Adipose tissue (tissue), 3 donors: ENCODE measurements around the gene CTAG2. TPM values are rescaled to one million over a fixed set of nuclear protein-coding genes. Genes with fewer than 3 reads are reported as not detected.
"Not testable (repeated sequence)": the region's sequence is repeated elsewhere in the genome, so short reads cannot be mapped to it uniquely, and the experiment has no call there.

Experiments
- H3K27ac ChIP-seq: one replicate; pipeline ENCODE4 v1.5.1; 2013; ENCODE audit warnings: low read depth, low read length
- WGBS, 3 donors: extraction: QIAGEN DNeasy Blood & Tissue Kit; methylation state at CpG; one replicate each; pipeline ENCODE4 v1.1.7; 2013; 5-methylcytosine and 5-hydroxymethylcytosine counted together
- polyA plus RNA-seq, 3 donors: library from polyadenylated mRNA; stranded (reverse); fragments of 200-250 nt; gene quantifications; one replicate each; pipeline ENCODE4 v1.2.3, GENCODE V29; 2013
- donor health status: healthy with polysubstance abuse.
- donor health status: Bipolar disorder and iron deficiency.
- donor health status: healthy.

The CTAG2 gene
- 1 to 10 TPM in 1 of 3 donors, not detected in 2; 8.5 TPM for polyA plus RNA-seq

DNA sequence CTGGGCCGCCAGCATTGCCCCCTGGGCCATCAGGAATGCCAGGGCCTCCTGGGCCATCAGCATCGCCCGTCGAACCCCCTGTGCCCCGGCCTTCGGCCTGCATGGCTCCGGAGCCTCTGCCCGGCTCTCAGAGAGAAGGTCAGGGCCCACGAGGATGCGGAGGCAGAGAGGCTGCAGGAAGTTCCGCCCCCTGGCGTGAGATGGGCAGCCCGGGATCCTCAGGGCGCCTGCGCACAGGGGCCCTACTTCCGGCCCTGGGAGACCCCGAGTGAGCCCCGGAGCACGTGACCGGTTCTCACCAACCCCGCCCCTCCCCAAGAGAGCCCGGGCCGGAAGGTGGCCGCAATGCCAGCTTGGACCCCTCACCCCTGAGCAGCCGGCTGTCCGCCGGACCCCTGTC is at the start of gene CTAG2:
Gene CTAG2 (minus strand): TSS at position 167 of the 400 bp plus-strand sequence. CDS start 64 bp downstream, at position 103.
- WGBS, 3 donors, result no CpG with 5 or more reads among the region's 27 CpGs
- not testable (repeated sequence) for H3K27ac ChIP-seq

DNA sequence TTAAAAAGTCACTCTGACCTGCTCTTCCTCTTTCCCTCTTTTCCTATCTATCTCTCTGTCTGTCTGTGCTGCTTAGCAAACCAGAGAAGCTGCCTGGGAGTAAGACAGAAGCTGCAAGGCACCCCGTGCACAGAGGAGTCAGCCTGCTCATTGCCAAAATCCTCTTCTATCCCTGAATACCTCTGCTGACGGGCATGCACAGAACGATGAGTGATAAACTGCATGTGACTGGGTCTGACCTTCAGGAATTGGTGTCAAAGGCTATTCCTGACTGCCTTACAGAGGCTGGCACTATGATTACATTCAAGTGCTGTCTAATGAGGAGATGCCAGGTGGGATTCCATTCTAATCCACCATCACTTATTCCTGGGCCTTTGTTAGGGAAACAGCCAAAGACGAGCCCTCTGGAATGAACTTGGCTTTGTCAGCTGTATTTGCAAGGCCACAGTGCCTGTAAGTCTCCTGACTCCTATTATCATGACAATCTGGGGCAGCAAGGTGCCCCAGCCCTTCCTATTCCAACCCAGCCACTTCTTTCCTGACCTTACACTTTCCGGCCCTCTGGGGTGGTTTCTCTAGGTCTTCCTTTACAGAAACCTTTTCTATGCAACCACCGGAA is 45.4 kb upstream of the CTAG2 start:
- WGBS, 3 donors, result 73 to 84% (median 79%) methylated on average over 6 of the region's 6 CpGs
- no peak overlapping the region for H3K27ac ChIP-seq

DNA sequence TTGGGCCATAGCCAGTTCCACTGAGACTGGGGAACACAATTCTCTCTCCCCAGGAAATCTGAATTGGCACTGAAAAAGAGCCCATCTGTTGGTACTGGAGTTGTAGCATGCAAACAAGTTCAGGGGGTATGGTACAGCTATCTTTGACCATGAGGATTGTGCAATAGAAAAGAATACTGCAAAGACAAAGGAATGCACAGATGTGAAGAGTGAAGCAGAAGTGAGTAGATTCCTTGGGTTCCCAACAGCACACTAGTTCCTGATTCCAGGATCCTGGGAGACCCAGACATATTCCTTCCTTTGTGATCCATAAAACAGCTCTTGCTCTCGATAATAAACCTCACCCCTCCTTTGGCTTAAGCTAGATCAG is 43.3 kb upstream of the CTAG2 start:
- WGBS, 3 donors, result 54 to 100% (median 82%) methylated on average over 1 of the region's 1 CpG

DNA sequence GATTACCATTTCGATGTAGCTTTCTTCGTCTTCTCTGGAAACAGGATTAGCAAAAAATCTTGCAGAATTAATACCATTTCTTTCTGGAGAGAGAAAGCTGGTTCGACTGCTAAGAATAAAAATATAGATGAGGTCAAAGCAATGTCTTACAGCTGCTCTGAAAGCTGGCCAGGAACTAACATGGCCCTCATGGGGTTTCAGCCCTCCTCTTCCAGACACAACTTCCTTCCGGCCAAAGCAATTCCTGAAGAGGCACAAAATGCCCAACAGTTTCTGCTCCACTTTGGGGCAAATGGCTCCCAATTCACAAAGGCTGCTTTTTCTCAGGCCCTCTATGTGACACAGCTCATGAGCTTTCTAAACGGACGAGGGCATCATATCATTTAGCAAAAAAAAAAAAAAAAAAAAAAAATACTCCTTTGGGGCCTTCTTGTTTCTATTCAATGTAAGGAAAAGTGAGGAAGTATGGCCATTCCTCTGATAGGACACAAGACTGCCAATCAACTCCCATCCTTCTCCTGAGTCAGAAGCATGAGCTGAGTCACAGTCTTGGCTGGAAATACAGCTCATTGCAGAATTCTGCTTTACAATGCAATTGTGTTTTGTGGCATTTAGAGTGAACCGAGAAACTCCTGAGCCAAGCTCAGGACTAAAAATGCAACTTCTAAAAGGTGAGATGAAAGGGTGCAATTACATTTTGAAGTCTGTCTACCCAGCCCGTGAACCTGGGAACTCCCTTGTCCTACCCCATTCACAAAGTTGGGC is 42.7 kb upstream of the CTAG2 start:
- WGBS, 3 donors, result 55 to 71% (median 57%) methylated on average over 8 of the region's 8 CpGs
- H3K27ac ChIP-seq, result no peak overlapping the region

More for the DNA sequence above, 43.3 kb upstream of the CTAG2 start:
- no peak overlapping the region for H3K27ac ChIP-seq

DNA sequence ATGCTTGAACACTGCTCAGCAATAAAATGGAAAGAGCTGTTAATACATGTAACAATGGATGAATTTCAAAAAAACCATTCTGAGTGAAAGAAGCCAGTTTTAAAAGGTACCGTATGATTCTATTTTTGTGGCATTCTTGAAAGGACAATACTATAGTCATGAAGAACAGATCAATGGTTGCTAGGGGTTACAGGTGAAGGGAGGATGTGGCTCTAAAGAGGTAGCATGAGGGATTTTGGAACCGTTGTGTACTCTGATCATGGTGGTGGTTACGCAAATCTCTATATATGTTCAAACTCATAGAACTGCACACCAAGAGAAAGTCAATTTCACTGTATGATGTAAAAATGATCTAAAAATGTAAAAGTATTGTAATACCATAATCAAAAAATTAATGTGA is 40.0 kb upstream of the CTAG2 start:
- 82 to 94% (median 92%) methylated on average over 3 of the region's 3 CpGs for WGBS, 3 donors
- H3K27ac ChIP-seq, result no peak overlapping the region

DNA sequence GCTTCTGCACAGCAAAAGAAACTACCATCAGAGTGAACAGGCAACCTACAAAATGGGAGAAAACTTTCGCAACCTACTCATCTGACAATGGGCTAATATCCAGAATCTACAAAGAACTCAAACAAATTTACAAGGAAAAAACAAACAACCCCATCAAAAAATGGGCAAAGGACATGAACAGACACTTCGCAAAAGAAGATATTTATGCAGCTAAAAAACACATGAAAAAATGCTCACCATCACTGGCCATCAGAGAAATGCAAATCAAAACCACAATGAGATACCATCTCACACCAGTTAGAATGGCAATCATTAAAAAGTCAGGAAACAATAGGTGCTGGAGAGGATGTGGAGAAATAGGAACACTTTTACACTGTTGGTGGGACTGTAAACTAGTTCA is 37.1 kb upstream of the CTAG2 start:
- not testable (repeated sequence) for H3K27ac ChIP-seq
- 87 to 93% (median 90%) methylated on average over 2 of the region's 2 CpGs for WGBS, 3 donors

DNA sequence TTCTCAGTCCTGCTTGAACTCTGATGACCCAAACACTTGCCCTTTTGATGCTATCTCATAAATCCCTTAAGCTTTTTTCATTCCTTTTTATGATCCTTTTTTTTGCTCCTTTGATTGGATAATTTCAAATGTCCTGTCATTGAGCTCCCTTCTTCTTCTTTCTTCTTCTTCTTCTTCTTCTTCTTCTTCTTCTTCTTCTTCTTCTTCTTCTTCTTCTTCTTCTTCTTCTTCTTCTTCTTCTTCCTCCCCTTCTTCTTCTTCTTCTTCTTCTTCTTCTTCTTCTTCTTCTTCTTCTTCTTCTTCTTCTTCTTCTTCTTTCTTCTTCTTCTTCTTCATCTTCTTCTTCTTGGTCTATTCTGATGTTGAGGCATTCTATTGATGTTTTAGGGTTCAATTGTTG is 18.7 kb upstream of the CTAG2 start:
- H3K27ac ChIP-seq, result not testable (repeated sequence)

DNA sequence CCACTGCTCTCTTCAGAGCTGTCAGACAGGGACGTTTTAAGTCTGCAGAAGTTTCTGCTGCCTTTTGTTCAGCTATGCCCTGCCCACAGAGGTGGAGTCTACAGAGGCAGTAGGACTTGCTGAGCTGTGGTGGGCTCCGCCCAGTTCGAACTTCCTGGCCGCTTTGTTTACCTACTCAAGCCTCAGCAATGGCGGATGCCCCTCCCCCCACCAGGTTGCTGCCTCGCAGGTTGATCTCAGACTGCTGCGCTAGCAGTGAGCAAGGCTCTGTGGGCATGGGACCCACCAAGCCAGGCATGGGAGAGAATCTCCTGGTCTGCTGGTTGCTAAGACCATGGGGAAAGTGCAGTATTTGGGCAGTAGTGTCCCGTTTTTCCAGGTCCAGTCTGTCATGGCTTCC is 17.5 kb upstream of the CTAG2 start:
- not testable (repeated sequence) for H3K27ac ChIP-seq
- 68 to 85% (median 81%) methylated on average over 7 to 8 of the region's 8 CpGs for WGBS, 3 donors

DNA sequence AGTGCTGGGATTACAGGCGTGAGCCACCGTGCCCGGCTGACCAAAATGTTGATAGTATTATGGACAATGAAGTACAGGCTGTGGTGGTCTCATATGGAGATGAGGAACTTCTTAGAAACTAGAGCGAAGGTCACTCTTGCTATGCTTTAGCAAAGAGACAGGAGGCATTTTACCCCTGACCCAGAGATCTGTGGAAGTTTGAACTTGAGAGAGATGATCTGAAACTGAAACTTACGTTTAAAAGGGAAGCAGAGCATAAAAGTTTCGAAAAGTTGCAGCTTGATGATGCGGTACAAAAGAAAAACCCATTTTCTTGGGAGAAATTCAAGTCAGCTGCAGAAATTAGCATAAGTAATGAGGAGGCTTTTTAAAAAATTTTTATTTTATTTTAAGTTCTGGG is 8.5 kb upstream of the CTAG2 start:
- no peak overlapping the region for H3K27ac ChIP-seq
- 80% methylated on average over 7 of the region's 7 CpGs for WGBS, 3 donors

DNA sequence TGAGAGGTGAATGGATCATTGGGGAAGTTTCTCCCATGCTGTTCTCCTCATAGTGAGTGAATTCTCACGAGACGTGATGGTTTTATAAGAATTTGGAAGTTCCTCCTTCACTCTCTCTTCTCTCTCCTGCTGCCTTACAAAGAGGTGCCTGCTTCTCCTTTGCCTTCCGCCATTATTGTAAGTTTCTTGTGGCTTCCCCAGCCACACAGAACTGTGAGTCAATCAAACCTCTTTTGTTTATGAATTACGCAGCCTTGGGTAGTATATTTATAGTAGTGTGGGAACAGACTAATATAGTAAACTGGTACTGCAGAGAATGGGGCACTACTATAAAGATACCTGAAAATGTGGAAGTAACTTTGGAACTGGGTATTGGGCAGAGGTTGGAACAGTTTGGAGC is 7.8 kb upstream of the CTAG2 start:
- H3K27ac ChIP-seq, result no peak overlapping the region
- 64 to 79% (median 71%) methylated on average over 4 of the region's 4 CpGs for WGBS, 3 donors

DNA sequence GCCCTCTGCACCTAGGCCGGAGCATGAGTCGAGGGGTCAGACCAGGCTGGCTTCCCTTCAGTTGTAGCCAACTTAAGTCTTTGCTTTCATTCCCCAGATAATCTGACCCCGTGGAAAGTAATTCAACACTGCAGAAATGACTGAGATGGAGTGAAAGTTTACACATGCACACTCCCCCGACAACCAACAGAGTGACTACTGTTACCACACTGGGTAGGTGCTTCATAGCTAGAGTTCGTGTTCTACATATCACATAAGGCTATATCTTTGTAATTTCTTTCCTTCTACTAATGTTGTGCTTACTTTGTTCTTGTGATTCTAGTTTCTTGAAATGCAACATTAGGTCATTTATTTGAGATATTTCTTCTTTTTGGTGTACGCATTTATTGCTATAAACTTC is 7.2 kb upstream of the CTAG2 start:
- 69 to 80% (median 79%) methylated on average over 4 to 6 of the region's 6 CpGs for WGBS, 3 donors
- H3K27ac ChIP-seq, result no peak overlapping the region

DNA sequence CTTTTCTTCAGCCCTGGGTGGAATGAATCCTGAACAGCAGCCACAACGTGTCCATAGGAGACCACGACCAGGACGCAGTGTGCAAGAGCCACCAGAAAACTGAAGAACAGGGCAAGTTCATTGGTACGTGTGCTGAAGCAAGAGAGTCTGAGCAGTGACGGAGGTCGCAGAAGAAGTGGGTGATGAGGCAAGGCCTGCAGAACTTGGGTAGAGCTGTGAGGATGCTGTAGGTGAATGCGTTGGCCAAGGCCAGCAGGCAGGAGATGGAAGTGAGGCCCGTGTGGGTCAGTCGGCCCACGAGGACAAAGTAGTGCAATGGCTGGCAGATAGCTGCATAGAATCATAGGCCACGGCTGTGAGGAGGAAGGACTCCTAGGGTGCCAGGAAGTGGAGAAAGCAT is 5.6 kb upstream of the CTAG2 start:
- no peak overlapping the region for H3K27ac ChIP-seq
- 82 to 93% (median 84%) methylated on average over 8 to 11 of the region's 11 CpGs for WGBS, 3 donors

DNA sequence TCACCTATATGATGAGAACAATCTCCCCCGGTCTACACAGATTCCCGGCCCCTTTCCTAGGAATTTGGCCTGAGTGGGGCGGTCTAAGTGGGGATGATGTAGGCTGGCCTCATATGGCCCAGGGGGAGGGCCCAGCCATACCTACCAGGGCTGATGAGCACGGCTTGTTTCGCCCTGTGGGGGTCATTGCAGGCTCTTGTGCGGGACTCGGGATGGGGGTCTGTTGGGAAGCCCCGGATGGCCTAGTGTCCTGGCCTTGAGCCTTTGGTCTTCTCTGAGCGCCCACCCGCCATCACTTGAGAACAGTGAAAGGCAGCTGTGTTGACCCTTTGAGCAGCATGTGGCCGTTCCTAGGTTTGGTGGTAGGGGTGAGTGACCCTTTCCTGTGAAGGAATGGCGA is 4.8 kb upstream of the CTAG2 start:
- 82 to 95% (median 88%) methylated on average over 10 to 12 of the region's 12 CpGs for WGBS, 3 donors
- H3K27ac ChIP-seq, result no peak overlapping the region

DNA sequence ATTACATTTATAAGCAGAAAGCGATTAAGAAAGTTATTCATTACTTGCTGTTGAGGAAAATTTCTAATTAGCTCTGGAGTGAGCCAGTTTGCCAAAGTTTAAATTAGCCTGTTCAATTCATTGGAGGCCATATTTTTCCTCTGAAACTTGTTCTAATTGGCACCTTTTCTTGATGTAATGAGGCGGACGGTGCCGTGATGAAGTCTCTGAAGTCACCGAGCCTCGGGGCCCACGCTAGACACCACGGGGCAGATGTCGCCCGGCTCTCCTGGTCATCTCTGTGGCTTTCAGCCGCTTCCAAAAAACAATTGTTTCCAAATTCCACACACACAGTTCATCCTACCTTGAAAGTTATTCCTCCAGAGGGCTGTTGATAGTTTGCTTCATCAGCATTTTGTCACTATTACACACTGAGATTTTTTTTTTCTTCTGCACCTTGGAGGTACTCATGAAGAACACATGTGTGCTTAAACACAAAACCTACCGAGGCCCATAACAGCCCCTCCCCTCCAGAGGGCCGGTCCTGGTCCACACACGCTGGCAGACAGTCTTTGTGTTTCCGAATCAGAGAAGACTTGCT is 3.9 kb upstream of the CTAG2 start:
- WGBS, 3 donors, result 88 to 92% (median 89%) methylated on average over 15 of the region's 15 CpGs
- no peak overlapping the region for H3K27ac ChIP-seq

DNA sequence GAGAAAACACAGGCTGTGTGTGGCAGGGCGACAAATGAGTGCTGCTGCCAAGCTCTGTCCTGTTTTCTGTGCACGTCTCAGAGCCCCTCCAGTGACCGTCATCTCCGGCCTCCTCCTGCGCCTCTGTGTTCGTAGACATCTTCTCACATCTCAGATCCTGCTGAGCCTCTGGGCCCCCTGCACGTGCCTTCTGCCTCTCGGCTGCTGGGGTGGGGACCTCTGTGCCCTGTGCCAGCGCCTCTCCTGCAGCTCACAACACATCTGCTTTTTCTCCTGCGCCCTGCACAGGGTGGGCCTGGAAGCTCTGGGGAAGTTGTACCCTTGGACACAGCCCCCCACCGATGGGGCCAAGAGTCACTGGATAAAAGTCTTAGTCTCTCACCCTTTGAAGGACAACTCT is 2.4 kb upstream of the CTAG2 start:
- H3K27ac ChIP-seq, result no peak overlapping the region
- WGBS, 3 donors, result 75 to 88% (median 79%) methylated on average over 10 to 11 of the region's 11 CpGs

DNA sequence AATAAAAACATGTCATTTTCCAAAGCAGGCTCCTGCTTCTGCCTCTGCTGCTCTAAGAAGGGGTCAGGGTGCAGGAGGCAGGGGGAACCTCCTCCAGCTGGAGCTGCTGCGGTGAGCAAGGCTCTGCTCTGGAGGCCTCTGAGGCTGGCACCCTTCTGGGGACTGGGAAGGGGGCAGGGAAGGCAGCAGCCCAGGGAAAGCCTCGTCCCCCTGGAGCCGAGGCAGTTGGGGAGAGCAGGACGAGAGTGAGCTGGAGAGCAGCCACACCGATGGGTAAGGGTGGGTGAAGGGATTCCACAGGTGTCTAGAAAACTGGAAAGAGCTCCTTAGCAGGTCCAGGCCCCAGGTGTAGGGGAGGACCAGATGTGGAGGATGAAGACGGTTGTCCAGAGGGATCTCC is 2.0 kb upstream of the CTAG2 start:
- no peak overlapping the region for H3K27ac ChIP-seq

DNA sequence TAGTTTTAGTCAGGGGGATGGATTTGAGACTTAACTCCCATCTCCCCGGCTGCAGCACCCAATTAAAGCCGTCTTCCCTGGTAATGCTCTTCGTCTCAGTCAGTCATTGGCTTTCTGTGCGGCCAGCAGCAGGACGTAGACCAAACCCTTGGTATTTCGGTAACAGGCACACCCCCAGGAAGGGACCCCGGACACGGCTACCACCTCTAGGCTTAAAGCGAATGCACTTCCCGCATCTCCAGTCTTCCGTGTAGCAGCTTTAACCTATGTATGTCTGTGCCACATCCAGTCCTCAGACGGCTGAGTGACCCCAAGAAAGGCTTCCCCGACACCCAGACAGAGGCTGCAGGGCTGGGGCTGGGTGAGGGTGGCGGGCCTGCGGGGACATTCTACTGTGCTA is 1.5 kb upstream of the CTAG2 start:
- H3K27ac ChIP-seq, result no peak overlapping the region
- 85 to 90% (median 85%) methylated on average over 13 to 14 of the region's 15 CpGs for WGBS, 3 donors

More for the DNA sequence above, 2.0 kb upstream of the CTAG2 start:
- 60 to 81% (median 75%) methylated on average over 6 of the region's 6 CpGs for WGBS, 3 donors

DNA sequence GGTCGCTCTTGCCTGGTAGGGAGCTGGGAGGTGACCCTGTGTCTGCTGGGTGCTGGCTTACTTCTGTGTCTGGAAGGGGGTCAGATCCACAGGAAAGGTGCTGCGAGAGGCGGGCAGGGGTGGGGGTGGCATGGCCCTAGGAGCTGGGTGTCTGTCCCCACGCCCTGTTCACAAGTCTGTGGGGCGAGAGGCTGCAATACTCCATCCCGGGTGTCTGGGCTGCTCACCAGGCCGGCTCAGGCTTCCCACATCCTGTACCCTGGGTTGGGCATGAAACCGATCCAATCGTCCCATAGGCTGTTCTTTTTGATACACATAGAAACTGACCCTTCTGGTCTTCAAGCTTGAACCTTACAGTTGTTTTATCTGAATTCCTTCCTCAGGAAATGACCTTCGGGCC is 993 bp upstream of the CTAG2 start:
- WGBS, 3 donors, result 79 to 85% (median 84%) methylated on average over 5 to 10 of the region's 10 CpGs
- H3K27ac ChIP-seq, result no peak overlapping the region

DNA sequence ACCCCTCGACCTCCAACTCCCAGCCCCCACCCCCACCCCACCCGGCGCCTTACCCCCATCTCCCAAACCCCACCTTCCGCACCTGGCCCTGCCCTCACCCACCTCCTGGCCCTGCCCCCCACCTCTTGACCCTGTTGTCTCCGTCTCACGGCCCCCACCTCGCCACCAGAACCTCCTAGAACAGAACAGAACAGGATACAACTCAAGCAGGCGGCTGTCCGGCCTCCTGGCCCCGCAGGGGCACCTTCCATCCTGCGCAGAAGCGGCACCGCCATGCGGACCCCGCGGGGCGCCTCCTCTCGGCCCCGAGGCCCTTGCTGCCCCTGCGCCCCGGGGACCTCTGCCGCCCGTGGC is 354 bp downstream of the CTAG2 start:
- 81 to 96% (median 91%) methylated on average over 8 to 21 of the region's 23 CpGs for WGBS, 3 donors

More for the DNA sequence above, 354 bp downstream of the CTAG2 start:
- H3K27ac ChIP-seq, result no peak overlapping the region
